Effector memory CD4-positive, alpha-beta T cell (primary cell): Measurements from ENCODE around the gene ANKIB1.

ENCODE experiments used
- DNase-seq, 3 donors: peaks; one replicate each; pipeline ENCODE4 v3.0.0-alpha.2; 2020
- H3K27ac ChIP-seq: 2 replicates; pipeline ENCODE4 v1.7.0; 2013; ENCODE audit warnings: mild to moderate bottlenecking, low read length, moderate library complexity; ENCODE audit not compliant: insufficient read depth, poor library complexity, severe bottlenecking
- H3K27me3 ChIP-seq: replicated peaks from 2 replicates; pipeline ENCODE4 v1.7.0; 2013; ENCODE audit warnings: mild to moderate bottlenecking, low read length; ENCODE audit not compliant: insufficient read depth, control insufficient read depth, poor library complexity, severe bottlenecking
- H3K36me3 ChIP-seq: 2 replicates; pipeline ENCODE4 v1.7.0; 2013; ENCODE audit warnings: mild to moderate bottlenecking, low read length, moderate library complexity; ENCODE audit not compliant: control insufficient read depth, insufficient read depth
- H3K4me1 ChIP-seq: 2 replicates; pipeline ENCODE4 v1.7.0; 2013; ENCODE audit warnings: low read length, mild to moderate bottlenecking; ENCODE audit not compliant: control insufficient read depth, insufficient read depth, poor library complexity, severe bottlenecking
- H3K4me3 ChIP-seq: 2 replicates; pipeline ENCODE4 v1.7.0; 2013; ENCODE audit warnings: low read length, low read depth, mild to moderate bottlenecking; ENCODE audit not compliant: insufficient read depth, poor library complexity, severe bottlenecking
- H3K9me3 ChIP-seq: 2 replicates; pipeline ENCODE4 v1.7.0; 2013; ENCODE audit warnings: mild to moderate bottlenecking, low read length, moderate library complexity; ENCODE audit not compliant: control insufficient read depth

ANKIB1 gene

DNA sequence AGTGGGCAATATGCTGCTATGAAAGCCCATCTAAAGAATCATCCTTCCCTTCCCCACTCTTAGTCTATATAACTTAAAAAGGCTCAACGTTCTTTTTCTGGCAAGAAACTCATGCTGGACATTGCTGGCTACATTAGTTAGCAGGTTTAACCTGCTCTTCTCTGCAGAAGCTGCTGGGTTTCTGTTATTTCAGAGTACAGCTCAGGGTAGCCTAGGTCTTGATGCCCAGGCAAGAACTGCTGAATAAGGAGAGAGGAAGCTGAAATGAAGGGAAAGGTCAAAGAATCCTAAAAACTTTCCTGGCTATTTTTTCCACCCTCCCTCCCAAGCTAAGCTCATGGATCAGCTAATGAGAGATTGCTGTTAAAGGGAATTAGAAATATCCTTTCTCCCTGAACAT lies 79.4 kb downstream of the ANKIB1 start:
- Histone ChIP-seq H3K4me3 (no peak overlapping the region), H3K36me3 (no peaks in the 10 kb centered on the region), H3K4me1 (no peaks in the 10 kb centered on the region), H3K9me3 (no peaks in the 10 kb centered on the region), H3K27me3 (no peaks in the 10 kb centered on the region), H3K27ac (no peak overlapping the region)
- no peak for DNase-seq

DNA sequence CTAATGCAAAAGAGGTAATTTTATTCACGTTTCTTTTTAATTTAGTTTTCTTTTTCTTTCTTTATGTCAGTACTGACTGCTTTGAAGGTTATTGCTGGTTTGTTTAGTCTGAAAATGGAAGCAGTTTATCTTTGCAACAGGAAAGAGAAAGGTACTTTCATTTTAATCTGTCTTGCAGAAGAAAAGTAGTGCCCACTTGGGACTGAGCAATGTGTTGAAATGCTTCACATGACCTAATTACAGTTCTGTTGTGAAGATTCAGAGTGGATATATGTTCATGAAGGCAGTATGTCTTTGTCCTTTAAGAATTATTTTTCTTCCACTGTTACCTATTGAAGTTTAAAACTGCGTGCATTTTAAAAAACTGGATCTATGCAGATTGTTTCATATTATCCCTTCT lies 80.1 kb downstream of the ANKIB1 start:
- DNase-seq = no peak
- no peak overlapping the region for H3K27ac ChIP-seq
- H3K4me1 ChIP-seq = no peaks in the 10 kb centered on the region
- no peaks in the 10 kb centered on the region for H3K27me3 ChIP-seq
- H3K36me3 ChIP-seq = no peaks in the 10 kb centered on the region
- H3K4me3 ChIP-seq = no peak overlapping the region
- H3K9me3 ChIP-seq = no peaks in the 10 kb centered on the region

DNA sequence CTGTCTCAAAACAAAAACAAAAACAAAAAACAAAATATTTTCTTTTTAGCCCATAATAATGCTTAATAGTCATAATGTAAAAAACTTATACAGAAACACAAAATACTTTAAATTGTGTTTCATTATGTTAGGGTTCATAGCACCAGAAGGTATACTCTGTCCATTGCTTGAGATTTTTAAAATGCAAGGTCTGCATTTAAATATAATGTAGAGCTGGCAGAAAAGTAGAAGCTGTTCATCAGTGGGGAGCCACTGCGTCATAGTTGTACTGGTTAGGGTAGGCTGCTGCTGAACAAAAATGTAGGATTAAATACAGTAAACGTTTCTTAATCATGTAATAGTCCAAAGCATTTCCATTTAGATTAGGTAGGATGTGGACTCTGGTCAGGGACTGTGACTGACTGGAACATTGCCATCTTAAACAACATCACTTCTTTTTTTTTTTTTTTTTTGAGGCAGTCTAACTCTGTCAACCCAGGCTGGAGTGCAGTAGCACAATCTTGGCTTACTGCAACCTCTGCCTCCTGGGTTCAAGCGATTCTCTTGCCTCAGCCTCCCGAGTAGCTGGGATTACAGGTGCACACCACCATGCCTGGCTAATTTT lies 85.2 kb downstream of the ANKIB1 start:
- Histone ChIP-seq H3K4me1 (no peaks in the 10 kb centered on the region), H3K4me3 (no peak overlapping the region), H3K27ac (no peak overlapping the region), H3K9me3 (no peaks in the 10 kb centered on the region), H3K36me3 (peaks cover 3% of the 10 kb centered on the region), H3K27me3 (no peaks in the 10 kb centered on the region)
- DNase-seq = no peak

DNA sequence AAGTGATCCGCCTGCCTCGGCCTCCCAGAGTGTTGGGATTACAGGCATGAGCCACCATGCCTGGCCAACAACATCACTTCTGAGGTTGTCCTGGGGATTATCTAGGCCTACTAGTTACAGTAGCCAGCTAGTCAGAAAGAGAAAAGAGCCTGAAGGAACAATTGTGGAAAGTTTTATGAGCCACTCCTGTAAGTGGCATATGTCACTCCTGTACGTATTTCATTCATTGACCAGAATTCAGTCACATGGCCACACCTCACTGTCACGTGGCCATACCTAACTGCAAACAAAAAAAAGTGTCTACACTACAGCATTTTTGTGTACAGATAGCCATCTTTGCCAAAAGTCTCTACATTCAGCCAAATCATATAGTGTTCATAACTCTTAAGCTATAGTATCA lies 85.7 kb downstream of the ANKIB1 start:
- H3K27ac ChIP-seq = no peak overlapping the region
- DNase-seq = no peak
- no peaks in the 10 kb centered on the region for H3K27me3 ChIP-seq
- H3K36me3 ChIP-seq = peaks cover 3% of the 10 kb centered on the region
- H3K4me3 ChIP-seq = no peak overlapping the region
- no peaks in the 10 kb centered on the region for H3K4me1 ChIP-seq
- no peaks in the 10 kb centered on the region for H3K9me3 ChIP-seq

DNA sequence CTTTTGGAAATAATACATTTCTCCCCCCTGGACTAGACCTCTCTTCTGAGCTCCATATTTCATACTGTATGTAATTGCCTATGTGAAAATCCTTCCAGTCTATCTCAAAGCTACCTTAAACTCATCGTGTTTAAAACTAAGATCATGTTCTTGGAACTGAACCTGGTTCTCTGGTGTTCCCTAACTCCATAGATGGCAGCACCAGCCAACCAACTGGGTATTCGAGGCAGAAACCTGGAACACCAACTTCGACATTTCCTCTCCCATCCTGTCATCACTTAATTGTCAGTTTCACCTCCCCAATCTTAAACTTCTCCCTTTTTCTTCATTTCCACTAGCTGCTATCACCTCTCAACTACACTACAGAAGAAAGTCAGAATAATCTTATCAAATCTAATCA lies 87.0 kb downstream of the ANKIB1 start:
- no peak for DNase-seq
- Histone ChIP-seq H3K4me1 (no peaks in the 10 kb centered on the region), H3K36me3 (peaks cover 3% of the 10 kb centered on the region), H3K27ac (no peak overlapping the region), H3K4me3 (no peak overlapping the region), H3K9me3 (no peaks in the 10 kb centered on the region), H3K27me3 (no peaks in the 10 kb centered on the region)

DNA sequence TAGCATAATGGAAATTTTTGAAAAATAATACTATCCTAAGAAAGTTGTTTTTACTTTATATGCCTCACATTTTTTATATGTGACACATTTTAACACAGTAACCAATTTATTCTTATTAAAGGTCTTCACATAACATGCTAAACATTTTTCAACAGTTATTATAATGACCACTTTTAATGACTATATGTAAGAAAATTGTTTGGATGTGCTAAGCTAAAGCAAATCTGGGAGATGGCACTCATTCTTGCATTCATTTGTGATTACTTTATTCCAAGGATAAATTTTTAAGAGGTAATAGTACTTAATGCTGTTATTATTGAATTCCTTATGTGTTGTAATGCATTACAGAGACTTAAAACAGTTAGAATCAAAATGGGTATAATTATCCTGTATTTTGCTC lies 88.1 kb downstream of the ANKIB1 start:
- no peaks in the 10 kb centered on the region for H3K9me3 ChIP-seq
- peaks cover 3% of the 10 kb centered on the region for H3K36me3 ChIP-seq
- H3K27me3 ChIP-seq = no peaks in the 10 kb centered on the region
- H3K4me3 ChIP-seq = no peak overlapping the region
- DNase-seq = no peak
- H3K4me1 ChIP-seq = no peaks in the 10 kb centered on the region
- H3K27ac ChIP-seq = no peak overlapping the region

DNA sequence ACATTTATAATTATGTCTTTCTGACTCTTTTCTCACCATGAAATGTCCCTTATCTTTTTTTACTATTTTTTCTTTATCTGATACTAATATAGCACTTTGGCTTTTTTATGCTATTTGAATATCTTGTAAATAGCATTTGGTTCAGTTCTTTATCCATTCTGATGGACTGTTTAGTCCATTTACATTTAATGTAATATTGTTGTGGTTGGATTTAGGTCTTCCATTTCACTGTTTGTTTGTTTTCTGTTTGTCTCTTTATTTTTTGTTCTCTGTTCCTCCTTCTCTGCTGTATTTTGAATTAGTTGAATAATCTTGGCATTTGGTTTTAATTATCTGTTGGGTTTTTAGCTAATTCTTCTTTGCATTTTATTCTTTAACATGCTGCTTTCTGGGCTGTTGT lies 89.8 kb downstream of the ANKIB1 start:
- Histone ChIP-seq H3K27ac (no peak overlapping the region), H3K36me3 (peaks cover 3% of the 10 kb centered on the region), H3K4me1 (no peaks in the 10 kb centered on the region), H3K27me3 (no peaks in the 10 kb centered on the region), H3K4me3 (no peak overlapping the region), H3K9me3 (no peaks in the 10 kb centered on the region)
- no peak for DNase-seq

DNA sequence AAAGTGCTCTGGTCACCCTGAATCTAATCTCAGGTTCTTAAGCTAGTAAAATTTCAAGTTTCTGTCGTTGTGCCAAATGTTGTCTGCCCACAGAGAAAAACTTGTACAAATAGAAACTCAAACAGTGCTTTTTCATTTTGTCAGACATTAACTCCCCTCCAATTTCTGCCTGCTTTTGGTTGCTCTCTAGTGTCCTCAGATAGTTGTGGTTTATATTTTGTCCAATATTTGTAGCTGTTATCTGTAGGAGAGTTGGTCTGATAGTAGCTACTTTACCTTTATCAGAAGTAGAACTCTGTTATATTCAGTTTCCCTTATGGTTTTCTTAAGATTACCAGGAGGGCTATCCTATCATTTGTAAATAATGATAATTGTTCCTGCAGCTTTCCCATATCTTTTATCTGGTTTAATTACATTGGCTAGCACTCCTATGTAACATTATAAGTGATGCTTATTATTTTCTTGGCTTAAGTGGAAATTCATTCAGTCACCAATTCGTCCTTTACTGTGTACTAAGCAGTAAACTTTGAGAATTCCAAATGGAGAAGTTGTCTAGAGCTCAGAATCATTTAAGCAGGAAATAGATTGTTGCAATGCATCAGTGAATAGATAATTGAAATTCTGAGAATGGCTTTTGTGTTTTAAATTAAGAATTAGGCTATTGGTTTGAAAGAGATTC lies 91.0 kb downstream of the ANKIB1 start:
- H3K36me3 ChIP-seq = peaks cover 3% of the 10 kb centered on the region
- no peaks in the 10 kb centered on the region for H3K4me1 ChIP-seq
- H3K9me3 ChIP-seq = no peaks in the 10 kb centered on the region
- DNase-seq = no peak
- no peaks in the 10 kb centered on the region for H3K27me3 ChIP-seq
- no peak overlapping the region for H3K4me3 ChIP-seq
- H3K27ac ChIP-seq = no peak overlapping the region

DNA sequence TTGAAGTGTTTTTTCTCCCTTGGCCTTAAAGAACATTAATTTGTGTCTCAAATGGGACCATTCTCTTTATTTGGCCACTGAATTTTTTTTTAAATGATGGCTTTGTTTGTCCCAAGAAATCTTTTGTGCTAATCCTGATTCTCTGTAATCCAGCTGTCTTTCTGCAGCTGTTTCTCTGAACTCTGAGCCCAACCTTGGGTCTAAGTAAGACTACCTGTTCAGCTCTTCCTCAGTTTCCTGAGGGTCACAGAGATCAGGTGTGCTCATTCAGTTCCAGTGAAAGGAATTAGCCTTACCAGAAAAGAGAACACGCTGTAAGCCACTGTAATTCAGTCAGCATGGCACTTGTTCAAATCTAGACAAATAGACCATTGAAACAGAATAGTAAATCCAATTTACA lies 94.2 kb downstream of the ANKIB1 start:
- Histone ChIP-seq H3K4me1 (no peaks in the 10 kb centered on the region), H3K27ac (no peak overlapping the region), H3K36me3 (peaks cover 6% of the 10 kb centered on the region), H3K4me3 (no peak overlapping the region), H3K9me3 (no peaks in the 10 kb centered on the region), H3K27me3 (no peaks in the 10 kb centered on the region)
- no peak for DNase-seq

DNA sequence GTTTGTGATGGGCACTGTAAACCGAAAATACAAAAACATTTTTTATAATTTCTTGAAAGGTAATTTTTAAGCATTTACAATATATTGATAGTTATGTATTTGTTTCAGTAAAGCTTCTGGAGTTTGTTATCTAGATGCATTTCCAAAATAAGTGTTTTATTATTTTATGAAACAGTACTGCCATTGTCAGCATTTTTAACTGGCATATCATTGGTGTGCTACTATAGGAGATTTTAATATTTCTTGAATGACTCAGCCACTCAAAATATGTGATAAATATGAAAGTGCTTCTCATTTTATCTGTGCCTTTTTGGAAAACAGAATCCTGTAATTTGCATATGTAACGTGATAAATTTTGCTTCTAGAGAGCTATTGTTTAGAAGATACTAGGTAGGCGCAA lies 97.9 kb downstream of the ANKIB1 start:
- no peaks in the 10 kb centered on the region for H3K27me3 ChIP-seq
- no peak for DNase-seq
- peaks cover 11% of the 10 kb centered on the region for H3K36me3 ChIP-seq
- no peak overlapping the region for H3K4me3 ChIP-seq
- H3K9me3 ChIP-seq = no peaks in the 10 kb centered on the region
- no peak overlapping the region for H3K27ac ChIP-seq
- H3K4me1 ChIP-seq = no peaks in the 10 kb centered on the region
